B cell (primary cell): ENCODE measurements around the gene BACH2.

Source experiments
- CTCF ChIP-seq: fragments of 200-600 bp; IDR thresholded peaks from one replicate; pipeline ENCODE4 v1.8.0; 2022; ENCODE audit warnings: antibody characterized with exemption, mild to moderate bottlenecking
- EZH2 ChIP-seq: IDR thresholded peaks from 2 replicates; pipeline ENCODE4 v1.6.1; 2012; ENCODE audit warnings: borderline replicate concordance, low read depth, mild to moderate bottlenecking, moderate library complexity, low read length; ENCODE audit not compliant: insufficient read depth, poor library complexity, severe bottlenecking

DNA sequence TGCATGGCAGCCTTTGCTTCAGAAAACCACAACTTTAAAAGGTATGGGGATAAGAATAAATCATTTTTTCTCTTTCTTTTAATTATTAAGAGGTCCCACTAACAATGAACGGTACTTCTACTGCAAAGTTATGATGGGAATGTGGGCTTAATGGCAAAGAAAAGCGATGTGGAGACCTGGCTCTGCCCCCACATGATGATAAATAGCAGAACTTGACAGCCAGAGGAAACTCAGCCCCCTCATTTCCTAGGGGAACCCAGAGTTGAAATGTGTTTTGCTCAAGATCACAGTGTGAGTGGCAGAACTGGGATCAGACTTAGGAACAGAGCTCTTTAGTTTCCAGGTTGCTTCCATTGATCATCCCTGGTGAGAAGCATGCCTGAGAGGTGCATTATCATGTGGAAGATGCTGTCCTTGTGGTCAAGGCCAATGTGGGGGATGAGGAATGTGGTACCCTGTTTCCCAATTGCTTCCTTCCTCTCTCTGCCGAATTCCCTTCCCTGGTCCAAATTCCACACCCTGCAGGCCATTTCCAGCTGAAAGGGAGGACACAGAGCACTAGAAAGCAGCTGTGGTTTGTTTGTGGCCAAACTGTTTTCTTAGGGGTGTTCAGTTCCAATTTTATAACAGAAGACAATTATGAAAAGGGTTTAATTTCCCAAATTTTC lies 66.0 kb downstream of the BACH2 start:
- TF ChIP-seq CTCF (no peak), EZH2 (no peak)
